Neural cell (in vitro differentiated cells): ENCODE results near the gene HAP1. TPM values are rescaled to one million over a fixed set of nuclear protein-coding genes. Genes with fewer than 3 reads are reported as not detected.

ENCODE experiments used
- H2AFZ ChIP-seq: fragments of 200-600, 300-800 bp; sonication (generic), shearing (Covaris generic); 2 replicates; pipeline ENCODE4 v1.6.0; 2014; ENCODE audit warnings: low read depth, mild to moderate bottlenecking, antibody characterized with exemption, low read length, moderate library complexity
- H3F3A ChIP-seq: fragments of 200-600 bp; shearing (Covaris generic); 2 replicates; pipeline ENCODE4 v1.6.1; 2016; ENCODE audit warnings: mild to moderate bottlenecking, moderate library complexity, mixed read lengths, antibody characterized with exemption, low read length; ENCODE audit not compliant: insufficient read depth, poor library complexity, severe bottlenecking
- H3K27ac ChIP-seq: fragments of 200-600, 300-800 bp; sonication (generic), shearing (Covaris generic); 2 replicates; pipeline ENCODE4 v1.5.1; 2014; ENCODE audit warnings: mild to moderate bottlenecking, low read length, moderate library complexity
- H3K27me3 ChIP-seq: fragments of 300-800, 200-600 bp; sonication (generic), shearing (Covaris generic); 2 replicates; pipeline ENCODE4 v1.6.0; 2014; ENCODE audit warnings: mild to moderate bottlenecking, low read depth, low read length, moderate library complexity; ENCODE audit not compliant: insufficient read depth
- H3K36me3 ChIP-seq: fragments of 300-800, 200-600 bp; sonication (generic), shearing (Covaris generic); 2 replicates; pipeline ENCODE4 v1.5.1; 2014; ENCODE audit warnings: mild to moderate bottlenecking, antibody characterized with exemption, low read length, moderate library complexity; ENCODE audit not compliant: insufficient read depth
- H3K4me2 ChIP-seq: fragments of 300-800, 200-600 bp; sonication (generic), shearing (Covaris generic); 2 replicates; pipeline ENCODE4 v1.6.0; 2014; ENCODE audit warnings: mild to moderate bottlenecking, low read length
- H3K4me3 ChIP-seq: fragments of 300-800, 200-600 bp; sonication (generic), shearing (Covaris generic); 2 replicates; pipeline ENCODE4 v1.5.1; 2014; ENCODE audit warnings: mild to moderate bottlenecking, low read length, moderate library complexity
- H3K79me2 ChIP-seq: fragments of 200-600 bp; shearing (Covaris generic); replicated peaks from 2 replicates; pipeline ENCODE4 v1.6.0; 2014; ENCODE audit warnings: mild to moderate bottlenecking, low read length, moderate library complexity; ENCODE audit not compliant: insufficient read depth
- H3K9ac ChIP-seq: fragments of 300-800, 200-600 bp; sonication (generic), shearing (Covaris generic); 2 replicates; pipeline ENCODE4 v1.6.1; 2016; ENCODE audit warnings: mild to moderate bottlenecking, low read length, mixed read lengths
- H3K9me2 ChIP-seq: fragments of 200-600 bp; shearing (Covaris generic); 2 replicates; pipeline ENCODE4 v1.6.1; 2016; ENCODE audit warnings: mild to moderate bottlenecking, low read length, mixed read lengths; ENCODE audit not compliant: insufficient read depth
- H3K9me3 ChIP-seq: fragments of 200-600, 300-800 bp; sonication (generic), shearing (Covaris generic); 2 replicates; pipeline ENCODE4 v1.6.1; 2016; ENCODE audit warnings: mild to moderate bottlenecking, mixed run types, low read length, moderate library complexity, mixed read lengths
- H4K20me1 ChIP-seq: fragments of 200-600 bp; shearing (Covaris generic); 2 replicates; pipeline ENCODE4 v1.6.1; 2016; ENCODE audit warnings: mild to moderate bottlenecking, mixed run types; ENCODE audit not compliant: insufficient read depth
- CTCF ChIP-seq: fragments of 450-650 bp; IDR thresholded peaks from 2 replicates; pipeline ENCODE4 v1.5.1; 2014; ENCODE audit warnings: antibody characterized with exemption, mild to moderate bottlenecking, moderate library complexity; ENCODE audit not compliant: poor library complexity, severe bottlenecking
- EP300 ChIP-seq: fragments of 450-650 bp; conservative IDR thresholded peaks from 2 replicates; pipeline ENCODE4 v1.6.1; 2014; ENCODE audit warnings: antibody characterized with exemption, mild to moderate bottlenecking, moderate library complexity; ENCODE audit not compliant: poor library complexity, severe bottlenecking
- EZH2 ChIP-seq: fragments of 200-600, 300-800 bp; shearing (Covaris generic), sonication (generic); IDR thresholded peaks from 2 replicates; pipeline ENCODE4 v1.6.1; 2014; ENCODE audit warnings: antibody characterized with exemption, low read length, borderline replicate concordance, mild to moderate bottlenecking; ENCODE audit not compliant: insufficient read depth, poor library complexity, severe bottlenecking
- MXI1 ChIP-seq: fragments of 450-650 bp; conservative IDR thresholded peaks from 2 replicates; pipeline ENCODE4 v1.6.1; 2014; ENCODE audit warnings: antibody characterized with exemption, mild to moderate bottlenecking; ENCODE audit not compliant: poor library complexity, severe bottlenecking
- POLR2AphosphoS5 ChIP-seq: IDR thresholded peaks from 2 replicates; pipeline ENCODE4 v1.6.1; 2012
- RAD21 ChIP-seq: fragments of 450-650 bp; conservative IDR thresholded peaks from 2 replicates; pipeline ENCODE4 v1.6.1; 2014; ENCODE audit warnings: antibody characterized with exemption, mild to moderate bottlenecking, moderate library complexity
- REST ChIP-seq: IDR thresholded peaks from 2 replicates; pipeline ENCODE4 v1.6.1; 2012; ENCODE audit warnings: borderline replicate concordance
- SMC3 ChIP-seq: fragments of 450-650 bp; conservative IDR thresholded peaks from 2 replicates; pipeline ENCODE4 v1.6.1; 2014; ENCODE audit warnings: antibody characterized with exemption, mild to moderate bottlenecking, moderate library complexity; ENCODE audit not compliant: poor library complexity
- TAF1 ChIP-seq: IDR thresholded peaks from 2 replicates; pipeline ENCODE4 v1.6.1; 2012; ENCODE audit warnings: low read depth
- polyA plus RNA-seq: library from polyadenylated mRNA; depleted of rRNA; stranded (reverse); fragments of >200 nt; gene quantifications from 2 replicates; pipeline ENCODE4 v1.2.3, GENCODE V29; 2014

Gene HAP1
- polyA plus RNA-seq, 1 donor from 2014 or later, result 0.79 TPM

GRCh38 chr17:41725134-41725533, 9.3 kb downstream of the HAP1 start:
- TF ChIP-seq EZH2 (no peak), EP300 (no peak), SMC3 (no peak), CTCF (no peak), REST (no peak), POLR2AphosphoS5 (no peak), RAD21 (no peak), MXI1 (no peak), TAF1 (no peak)
- no peaks in the 10 kb centered on the region for H3K9me3 ChIP-seq
- H3K36me3 ChIP-seq, result no peaks in the 10 kb centered on the region
- no peaks in the 10 kb centered on the region for H3K9me2 ChIP-seq
- H3K4me3 ChIP-seq, result no peak overlapping the region
- no peak overlapping the region for H3K27ac ChIP-seq
- H3K79me2 ChIP-seq, result no peaks in the 10 kb centered on the region
- H3F3A ChIP-seq, result no peaks in the 10 kb centered on the region
- H4K20me1 ChIP-seq, result no peaks in the 10 kb centered on the region
- H2AFZ ChIP-seq, result no peak overlapping the region
- no peaks in the 10 kb centered on the region for H3K27me3 ChIP-seq
- H3K9ac ChIP-seq, result no peak overlapping the region
- no peak overlapping the region for H3K4me2 ChIP-seq

- H4K20me1 ChIP-seq, result no peaks in the 10 kb centered on the region
- H3K9ac ChIP-seq, result no peak overlapping the region
- H3K9me2 ChIP-seq, result no peaks in the 10 kb centered on the region
- H3F3A ChIP-seq, result no peaks in the 10 kb centered on the region
- no peak overlapping the region for H3K27ac ChIP-seq
- no peaks in the 10 kb centered on the region for H3K9me3 ChIP-seq
- H3K79me2 ChIP-seq, result no peaks in the 10 kb centered on the region
- H2AFZ ChIP-seq, result no peak overlapping the region
- H3K4me3 ChIP-seq, result no peak overlapping the region
- H3K4me2 ChIP-seq, result no peak overlapping the region
- H3K36me3 ChIP-seq, result no peaks in the 10 kb centered on the region
- TF ChIP-seq EP300 (no peak), SMC3 (no peak), RAD21 (no peak), REST (no peak), EZH2 (no peak), CTCF (no peak), TAF1 (no peak), POLR2AphosphoS5 (no peak), MXI1 (no peak)
- H3K27me3 ChIP-seq, result no peaks in the 10 kb centered on the region
Observed at GRCh38 chr17:41724476-41725050, 9.9 kb downstream of the HAP1 start.
